Activated B cell treated with CpG ODN at 0.5 μM for 24 hours (primary cell): ENCODE data around the gene CAMSAP1. TPM values are rescaled to one million over a fixed set of nuclear protein-coding genes. Genes with fewer than 3 reads are reported as not detected.

Experiments
- ATAC-seq: fragments of 200-7000 bp; cut with Tn5 transposase; one replicate; pipeline ENCODE4 v1.10.0; 2021; ENCODE audit warnings: low read depth, mild to moderate bottlenecking, moderate library complexity
- CTCF ChIA-PET: fragments of 350-600 bp; sonication (Branson Sonifier 250); formaldehyde crosslinking; loops from one replicate; lab custom pipeline; 2021; ENCODE audit warnings: antibody characterized with exemption; lab: Charles Lee
- POLR2A ChIA-PET: fragments of 350-600 bp; sonication (Branson Sonifier 250); formaldehyde crosslinking; loops from one replicate; lab custom pipeline; 2021; ENCODE audit warnings: antibody characterized with exemption; lab: Charles Lee
- DNase-seq: peaks from one replicate; pipeline ENCODE4 v3.0.0; 2022
- H3K27ac Mint-ChIP-seq: one replicate; pipeline ENCODE4 v1.8.0; 2020; ENCODE audit warnings: mixed read lengths
- H3K27me3 Mint-ChIP-seq: one replicate; pipeline ENCODE4 v1.8.0; 2021; ENCODE audit warnings: mixed read lengths
- H3K36me3 Mint-ChIP-seq: one replicate; pipeline ENCODE4 v1.8.0; 2021; ENCODE audit warnings: low read depth, mixed read lengths
- H3K4me1 Mint-ChIP-seq: one replicate; pipeline ENCODE4 v1.8.0; 2021; ENCODE audit warnings: mixed read lengths
- H3K4me3 Mint-ChIP-seq: one replicate; pipeline ENCODE4 v1.8.0; 2020; ENCODE audit warnings: mild to moderate bottlenecking, mixed read lengths
- H3K9me3 Mint-ChIP-seq: one replicate; pipeline ENCODE4 v1.8.0; 2020; ENCODE audit warnings: mixed read lengths
- intact Hi-C: fragments of 100-400 bp; cut with micrococcal nuclease; formaldehyde crosslinking; loops from one replicate; pipeline ENCODE4 v1.15.1; 2024
- total RNA-seq: library from RNA; stranded (reverse); gene quantifications from 2 replicates; pipeline ENCODE4 v1.2.3, GENCODE V29; 2022
- TF ChIP-seq, protein P1 (sequence below): fragments of 200-600 bp; IDR thresholded peaks from one replicate; pipeline ENCODE4 v1.8.0; 2022; ENCODE audit warnings: antibody characterized with exemption, mild to moderate bottlenecking

CAMSAP1 gene
- total RNA-seq, 1 donor from 2014 or later, result 16.9 TPM

DNA sequence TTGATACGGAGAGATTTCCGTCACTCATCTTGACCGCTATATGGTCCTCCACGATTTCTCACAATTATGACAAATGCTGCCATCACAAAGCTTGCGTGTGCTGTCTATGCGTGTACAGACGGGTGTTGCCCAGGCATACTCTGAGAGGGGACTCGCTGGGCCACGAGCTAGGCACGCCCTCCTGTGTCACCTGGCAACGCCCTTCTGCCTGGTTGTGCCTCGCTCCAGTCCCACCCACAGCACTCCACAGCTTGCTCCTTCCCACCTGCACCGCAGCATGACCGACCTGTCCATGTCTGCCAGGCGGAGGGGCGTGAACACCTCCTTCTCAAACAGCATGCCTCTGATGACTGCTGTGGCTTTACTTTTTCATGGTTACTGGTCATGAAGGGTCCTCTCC lies 55.6 kb downstream of the CAMSAP1 start:
- no peak overlapping the region for H3K4me3 Mint-ChIP-seq
- TF ChIP-seq, protein P1, sequence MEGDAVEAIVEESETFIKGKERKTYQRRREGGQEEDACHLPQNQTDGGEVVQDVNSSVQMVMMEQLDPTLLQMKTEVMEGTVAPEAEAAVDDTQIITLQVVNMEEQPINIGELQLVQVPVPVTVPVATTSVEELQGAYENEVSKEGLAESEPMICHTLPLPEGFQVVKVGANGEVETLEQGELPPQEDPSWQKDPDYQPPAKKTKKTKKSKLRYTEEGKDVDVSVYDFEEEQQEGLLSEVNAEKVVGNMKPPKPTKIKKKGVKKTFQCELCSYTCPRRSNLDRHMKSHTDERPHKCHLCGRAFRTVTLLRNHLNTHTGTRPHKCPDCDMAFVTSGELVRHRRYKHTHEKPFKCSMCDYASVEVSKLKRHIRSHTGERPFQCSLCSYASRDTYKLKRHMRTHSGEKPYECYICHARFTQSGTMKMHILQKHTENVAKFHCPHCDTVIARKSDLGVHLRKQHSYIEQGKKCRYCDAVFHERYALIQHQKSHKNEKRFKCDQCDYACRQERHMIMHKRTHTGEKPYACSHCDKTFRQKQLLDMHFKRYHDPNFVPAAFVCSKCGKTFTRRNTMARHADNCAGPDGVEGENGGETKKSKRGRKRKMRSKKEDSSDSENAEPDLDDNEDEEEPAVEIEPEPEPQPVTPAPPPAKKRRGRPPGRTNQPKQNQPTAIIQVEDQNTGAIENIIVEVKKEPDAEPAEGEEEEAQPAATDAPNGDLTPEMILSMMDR, result no peak
- DNase-seq (no peak), ATAC-seq (no peak)
- no peaks in the 10 kb centered on the region for H3K9me3 Mint-ChIP-seq
- H3K27me3 Mint-ChIP-seq, result no peaks in the 10 kb centered on the region
- peaks cover 46% of the 10 kb centered on the region for H3K36me3 Mint-ChIP-seq
- no peak overlapping the region for H3K27ac Mint-ChIP-seq
- no peaks in the 10 kb centered on the region for H3K4me1 Mint-ChIP-seq
- CTCF ChIA-PET, result no interaction called here
- intact Hi-C loops, result no loop called here
- POLR2A ChIA-PET, result no interaction called here

DNA sequence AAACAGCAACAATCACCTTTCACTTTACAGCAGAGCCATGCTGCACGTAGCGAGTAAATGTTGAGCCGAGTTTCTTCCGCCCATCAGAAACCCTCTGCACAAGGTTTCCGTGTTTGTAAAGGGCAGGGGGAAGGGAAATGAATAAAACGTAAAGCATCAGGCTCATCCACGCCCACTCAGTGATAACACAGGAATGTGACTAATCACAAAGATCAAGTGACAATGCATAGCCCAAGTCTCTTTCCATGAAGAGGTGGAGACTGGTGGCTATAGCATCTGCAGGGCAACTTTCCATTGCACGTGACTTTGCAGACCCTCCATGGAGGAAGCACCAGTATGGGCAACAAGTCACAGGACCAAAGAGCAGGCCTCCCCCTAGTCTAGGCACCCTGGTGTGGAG lies 56.6 kb downstream of the CAMSAP1 start:
- Mint-ChIP-seq H3K4me3 (no peak overlapping the region), H3K27ac (no peak overlapping the region), H3K36me3 (peaks cover 45% of the 10 kb centered on the region), H3K27me3 (no peaks in the 10 kb centered on the region), H3K9me3 (no peaks in the 10 kb centered on the region), H3K4me1 (no peaks in the 10 kb centered on the region)
- DNase-seq (no peak), ATAC-seq (no peak)
- CTCF ChIA-PET, result no interaction called here
- intact Hi-C loops, result no loop called here
- POLR2A ChIA-PET, result no interaction called here
- TF ChIP-seq, protein P1, result no peak

DNA sequence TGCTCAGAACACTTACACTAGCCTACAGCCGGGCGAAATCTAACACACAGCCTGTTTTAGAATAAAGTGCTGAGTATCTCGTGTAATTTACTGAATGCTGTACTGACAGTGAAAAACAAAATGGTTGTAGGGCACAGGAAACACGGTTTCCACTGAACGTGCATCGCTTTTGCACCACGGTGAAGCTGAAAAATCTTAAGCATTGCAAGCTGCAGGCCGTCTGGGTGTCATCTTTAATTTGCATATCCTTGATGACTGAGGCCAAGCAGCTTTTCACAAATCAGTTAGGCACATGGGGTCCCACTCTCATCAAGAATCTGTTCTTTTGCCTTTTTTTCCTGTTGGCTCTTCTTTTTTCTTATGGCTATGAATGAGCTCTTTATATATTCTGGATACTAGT lies 58.2 kb downstream of the CAMSAP1 start:
- no peaks in the 10 kb centered on the region for H3K4me1 Mint-ChIP-seq
- intact Hi-C loops, result no loop called here
- ChIA-PET CTCF (no interaction called here), POLR2A (no interaction called here)
- DNase-seq, result no peak
- no peak overlapping the region for H3K27ac Mint-ChIP-seq
- H3K36me3 Mint-ChIP-seq, result peaks cover 61% of the 10 kb centered on the region
- H3K4me3 Mint-ChIP-seq, result no peak overlapping the region
- no peak for ATAC-seq
- peaks cover 12% of the 10 kb centered on the region for H3K9me3 Mint-ChIP-seq
- H3K27me3 Mint-ChIP-seq, result no peaks in the 10 kb centered on the region
- TF ChIP-seq, protein P1, result no peak

DNA sequence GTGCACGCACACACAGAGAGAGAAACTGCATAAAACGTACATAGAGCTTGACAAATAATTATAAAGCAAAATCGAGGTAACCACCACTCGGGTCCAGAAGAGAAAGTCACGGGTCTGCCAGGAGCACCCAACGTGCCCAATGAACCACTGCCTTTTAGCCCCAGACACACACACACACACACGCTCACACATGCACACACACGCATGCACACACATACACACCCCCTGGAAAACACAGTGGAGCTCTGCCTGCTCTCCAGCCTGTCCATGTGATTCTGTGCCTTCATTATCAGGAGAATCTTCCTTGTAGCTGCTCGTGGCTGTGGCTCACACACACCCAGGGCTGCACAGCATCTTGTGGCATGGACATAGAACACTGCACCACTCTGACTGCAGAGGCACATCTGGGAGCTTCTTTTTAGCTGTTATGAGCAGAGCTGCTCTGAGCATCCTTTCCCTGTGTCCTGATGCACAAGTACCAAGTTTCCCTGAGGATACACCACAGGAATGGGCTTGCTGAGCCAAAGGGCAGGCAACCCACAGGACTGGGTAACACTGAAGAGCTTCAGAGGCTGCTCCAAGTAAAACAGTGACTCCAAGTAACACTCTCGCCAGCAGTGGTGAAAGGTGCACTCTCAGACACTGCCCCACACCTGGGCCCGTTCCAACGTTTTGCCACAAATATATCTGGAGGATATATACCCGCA lies 58.9 kb downstream of the CAMSAP1 start:
- Mint-ChIP-seq H3K27me3 (no peaks in the 10 kb centered on the region), H3K4me3 (no peak overlapping the region), H3K27ac (no peak overlapping the region), H3K4me1 (no peaks in the 10 kb centered on the region), H3K36me3 (peaks cover 65% of the 10 kb centered on the region), H3K9me3 (peaks cover 16% of the 10 kb centered on the region)
- POLR2A ChIA-PET, result no interaction called here
- ATAC-seq, result no peak
- CTCF ChIA-PET, result no interaction called here
- no peak for DNase-seq
- intact Hi-C loops, result no loop called here
- TF ChIP-seq, protein P1, result no peak

DNA sequence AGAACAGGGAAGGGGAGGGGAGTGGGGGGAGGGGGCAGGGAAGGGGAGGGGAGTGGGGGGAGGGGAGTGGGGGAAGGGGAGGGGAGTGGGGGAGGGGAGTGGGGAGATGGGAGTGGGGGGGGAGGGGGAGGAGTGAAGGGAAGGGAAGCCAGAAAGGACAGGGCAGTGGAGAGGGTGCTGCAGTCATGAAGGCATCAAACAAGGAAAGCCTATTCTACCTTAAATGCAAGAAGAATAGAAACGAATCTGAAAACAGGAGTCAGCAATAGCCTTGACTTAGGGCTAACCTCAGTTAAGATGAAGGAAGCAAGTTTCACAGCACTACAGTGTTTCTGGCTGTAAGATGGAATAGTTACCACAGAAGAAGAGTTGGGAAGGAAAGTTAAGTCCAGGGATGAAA lies 59.5 kb downstream of the CAMSAP1 start:
- ATAC-seq, result no peak
- TF ChIP-seq, protein P1, result no peak
- no peak overlapping the region for H3K27ac Mint-ChIP-seq
- POLR2A ChIA-PET, result no interaction called here
- intact Hi-C loops, result no loop called here
- H3K9me3 Mint-ChIP-seq, result peaks cover 16% of the 10 kb centered on the region
- no peak for DNase-seq
- peaks cover 64% of the 10 kb centered on the region for H3K36me3 Mint-ChIP-seq
- no peaks in the 10 kb centered on the region for H3K4me1 Mint-ChIP-seq
- CTCF ChIA-PET, result no interaction called here
- no peak overlapping the region for H3K4me3 Mint-ChIP-seq
- H3K27me3 Mint-ChIP-seq, result no peaks in the 10 kb centered on the region
